Liver (tissue), 9 donors: Measurements from ENCODE around the gene ABHD8. TPM values are rescaled to one million over a fixed set of nuclear protein-coding genes. Genes with fewer than 3 reads are reported as not detected.
A peak's percentile ranks its signal among the peaks of the same experiment; 100 is the strongest.

Source experiments
- DNase-seq: peaks from one replicate; pipeline ENCODE4 v3.0.0-alpha.2; 2017; ENCODE audit warnings: low spot score
- H3K27ac ChIP-seq, 2 donors: one replicate each; pipeline ENCODE4 v1.7.0; 2013; ENCODE audit warnings: inconsistent platforms in 2 of 2, low read length in 2 of 2, control low read depth in 1 of 2, low read depth in 1 of 2, mild to moderate bottlenecking in 1 of 2
- H3K27me3 ChIP-seq, 4 donors: one replicate each; pipeline versions ENCODE4 v1.6.1 to v1.7.0; 2013; ENCODE audit warnings: low read length in 3 of 4, inconsistent platforms in 1 of 4, mild to moderate bottlenecking in 1 of 4, moderate library complexity in 1 of 4; ENCODE audit not compliant: control insufficient read depth in 4 of 4, insufficient read depth in 4 of 4
- H3K36me3 ChIP-seq, 4 donors: one replicate each; pipeline versions ENCODE4 v1.6.1 to v1.7.0; 2013; ENCODE audit warnings: low read length in 3 of 4, mild to moderate bottlenecking in 3 of 4, low read depth in 1 of 4, moderate library complexity in 1 of 4; ENCODE audit not compliant: control insufficient read depth in 4 of 4, insufficient read depth in 3 of 4
- H3K4me1 ChIP-seq, 4 donors: one replicate each; pipeline versions ENCODE4 v1.6.1 to v1.7.0; 2013; ENCODE audit warnings: low read length in 3 of 4, mild to moderate bottlenecking in 3 of 4, moderate library complexity in 1 of 4; ENCODE audit not compliant: control insufficient read depth in 4 of 4, insufficient read depth in 4 of 4
- H3K4me3 ChIP-seq, 3 donors: one replicate each; pipeline versions ENCODE4 v1.6.1 to v1.7.0; 2013; ENCODE audit warnings: low read length in 3 of 3, control low read depth in 1 of 3, low read depth in 1 of 3, mild to moderate bottlenecking in 1 of 3
- H3K9ac ChIP-seq, 2 donors: one replicate each; pipeline ENCODE4 v1.7.0; 2013; ENCODE audit warnings: low read length in 2 of 2, mild to moderate bottlenecking in 2 of 2, moderate library complexity in 2 of 2, control low read depth in 1 of 2, low read depth in 1 of 2
- H3K9me3 ChIP-seq, 4 donors: one replicate each; pipeline versions ENCODE4 v1.6.1 to v1.7.0; 2013; ENCODE audit warnings: low read length in 3 of 4; ENCODE audit not compliant: control insufficient read depth in 4 of 4
- EGR1 ChIP-seq, 2 donors: IDR thresholded peaks; 2 replicates each; pipeline ENCODE4 v1.6.1; 2016 to 2018; ENCODE audit warnings: antibody characterized with exemption in 2 of 2, low read depth in 2 of 2
- GABPA ChIP-seq, 2 donors: IDR thresholded peaks in 1 of 2; conservative IDR thresholded peaks in 1 of 2; 2 replicates each; pipeline ENCODE4 v1.6.1; 2016; ENCODE audit warnings: antibody characterized with exemption in 2 of 2, mild to moderate bottlenecking in 1 of 2, moderate library complexity in 1 of 2
- HNF4A ChIP-seq, 2 donors: conservative IDR thresholded peaks; 2 replicates each; pipeline ENCODE4 v1.6.1; 2016; ENCODE audit warnings: antibody characterized with exemption in 2 of 2, mild to moderate bottlenecking in 2 of 2
- HNF4G ChIP-seq: IDR thresholded peaks from 2 replicates; pipeline ENCODE4 v1.6.1; 2016; ENCODE audit warnings: antibody characterized with exemption
- JUND ChIP-seq, 2 donors: IDR thresholded peaks; 2 replicates each; pipeline ENCODE4 v1.6.1; 2016; ENCODE audit warnings: antibody characterized with exemption in 2 of 2
- RAD21 ChIP-seq, 2 donors: IDR thresholded peaks; 2 replicates each; pipeline ENCODE4 v1.6.1; 2016; ENCODE audit warnings: antibody characterized with exemption in 2 of 2, mild to moderate bottlenecking in 2 of 2
- RXRA ChIP-seq, 2 donors: IDR thresholded peaks; 2 replicates each; pipeline ENCODE4 v1.6.1; 2017 to 2018; ENCODE audit warnings: antibody characterized with exemption in 2 of 2, mild to moderate bottlenecking in 1 of 2
- SP1 ChIP-seq: IDR thresholded peaks from 2 replicates; pipeline ENCODE4 v1.6.1; 2018; ENCODE audit warnings: antibody characterized with exemption, mild to moderate bottlenecking
- TAF1 ChIP-seq: conservative IDR thresholded peaks from 2 replicates; pipeline ENCODE4 v1.6.1; 2016; ENCODE audit warnings: antibody characterized with exemption, mild to moderate bottlenecking
- YY1 ChIP-seq: IDR thresholded peaks from 2 replicates; pipeline ENCODE4 v1.6.1; 2016; ENCODE audit warnings: antibody characterized with exemption, mild to moderate bottlenecking
- WGBS: extraction: QIAGEN DNeasy Blood & Tissue Kit; methylation state at CpG from one replicate; pipeline ENCODE4 v1.1.7; 2013; 5-methylcytosine and 5-hydroxymethylcytosine counted together
- polyA plus RNA-seq, 2 donors: library from polyadenylated mRNA; stranded (reverse) in 1 of 2; unstranded in 1 of 2; fragments of 200-250 nt in 1 of 2; fragments of >200 nt in 1 of 2; fragmentation: Nextera tagmentation in 1 of 2; extraction: Ambion mirVana in 1 of 2; gene quantifications; one replicate each; pipeline versions ENCODE4 v1.2.1 to v1.2.3, GENCODE V29; 2013 to 2015
- total RNA-seq, 2 donors: library from RNA; depleted of rRNA; stranded (reverse); fragments of >200 nt; gene quantifications; one replicate each; pipeline ENCODE4 v1.2.3, GENCODE V29; 2014
- TF ChIP-seq, protein P1 (sequence below): IDR thresholded peaks from 2 replicates; pipeline ENCODE4 v1.6.1; 2016; ENCODE audit warnings: antibody characterized with exemption
- TF ChIP-seq, protein P2 (sequence below): IDR thresholded peaks from 2 replicates; pipeline ENCODE4 v1.6.1; 2016; ENCODE audit warnings: antibody characterized with exemption, mild to moderate bottlenecking
- TF ChIP-seq, protein P3 (sequence below): IDR thresholded peaks from 2 replicates; pipeline ENCODE4 v1.6.1; 2016; ENCODE audit warnings: antibody characterized with exemption
- TF ChIP-seq, protein P4 (sequence below): fragments of 150-350 bp; IDR thresholded peaks from 2 replicates; pipeline ENCODE4 v1.5.1; 2017; ENCODE audit warnings: improper control_type of control experiment, low read depth, low read length; ENCODE audit not compliant: missing input control
- donor health status: healthy.
- donor health status: healthy.
- donor health status: healthy.
- donor health status: healthy.
- donor health status: healthy.

ABHD8 gene
- total and polyA plus RNA-seq, 4 donors = 6.3 to 26.9 (median 14.4) TPM

DNA sequence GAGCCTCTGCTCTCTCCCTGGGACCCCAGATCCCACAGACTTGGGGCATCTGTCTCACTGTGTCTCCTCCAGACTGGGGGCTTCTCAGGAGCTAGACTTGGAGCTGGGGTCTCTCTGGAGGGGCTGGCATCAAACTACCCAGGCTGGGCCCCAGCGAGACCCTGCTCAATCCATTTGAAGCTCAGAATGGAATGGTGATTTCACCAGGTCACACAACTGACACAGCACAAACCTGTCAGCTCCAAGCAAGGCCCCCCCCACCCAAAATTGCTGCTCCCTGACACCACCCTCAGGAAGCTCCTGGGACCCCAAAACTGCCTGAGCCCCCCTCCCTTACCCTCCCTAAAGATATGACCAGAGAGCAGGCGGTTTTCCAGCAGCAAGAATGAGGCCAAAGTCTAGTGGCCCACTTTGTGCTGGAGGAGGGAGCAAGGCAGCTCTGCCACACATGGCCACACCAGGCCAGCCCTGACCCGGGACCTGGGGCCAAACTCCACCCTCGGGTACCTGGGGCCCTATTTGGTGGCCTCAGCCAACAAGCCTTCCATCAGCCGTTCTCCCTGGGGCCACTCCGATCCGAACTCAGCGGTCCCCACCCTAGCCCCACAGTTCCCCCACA lies 59.9 kb downstream of the ABHD8 start:
- Histone ChIP-seq H3K9me3 (no peaks in the 10 kb centered on the region), H3K4me3 (peak overlapping the region; percentile 75 to 89 (median 88)), H3K36me3 (peaks cover under 1 to 2% (median under 1%) of the 10 kb centered on the region in 4 donors), H3K4me1 (peaks cover 19 to 70% (median 65%) of the 10 kb centered on the region in 4 donors), H3K9ac (peak overlapping the region; percentile 64 to 69), H3K27ac (peak overlapping the region; percentile 81), H3K27me3 (no peaks in the 10 kb centered on the region)
- TF ChIP-seq HNF4G (peak; percentile 94), RAD21 (IDR thresholded peaks at IDR 0.05) (peak in 1 of 2 donors; percentile 26), YY1 (peak; percentile 58), TAF1 (peak; percentile 24), HNF4A (conservative IDR thresholded peaks at IDR 0.05) (peak; percentile 96 to 97), GABPA (IDR thresholded peaks at IDR 0.05 in 1 of 2, conservative IDR thresholded peaks at IDR 0.05 in 1 of 2) (no peak), EGR1 (IDR thresholded peaks at IDR 0.05; ENCODE audit: low read depth in 2 of 2) (no peak), RXRA (IDR thresholded peaks at IDR 0.05) (peak; percentile 86 to 87), JUND (IDR thresholded peaks at IDR 0.05) (peak in 1 of 2 donors; percentile 32), SP1 (peak; percentile 88)
- TF ChIP-seq, protein P1, sequence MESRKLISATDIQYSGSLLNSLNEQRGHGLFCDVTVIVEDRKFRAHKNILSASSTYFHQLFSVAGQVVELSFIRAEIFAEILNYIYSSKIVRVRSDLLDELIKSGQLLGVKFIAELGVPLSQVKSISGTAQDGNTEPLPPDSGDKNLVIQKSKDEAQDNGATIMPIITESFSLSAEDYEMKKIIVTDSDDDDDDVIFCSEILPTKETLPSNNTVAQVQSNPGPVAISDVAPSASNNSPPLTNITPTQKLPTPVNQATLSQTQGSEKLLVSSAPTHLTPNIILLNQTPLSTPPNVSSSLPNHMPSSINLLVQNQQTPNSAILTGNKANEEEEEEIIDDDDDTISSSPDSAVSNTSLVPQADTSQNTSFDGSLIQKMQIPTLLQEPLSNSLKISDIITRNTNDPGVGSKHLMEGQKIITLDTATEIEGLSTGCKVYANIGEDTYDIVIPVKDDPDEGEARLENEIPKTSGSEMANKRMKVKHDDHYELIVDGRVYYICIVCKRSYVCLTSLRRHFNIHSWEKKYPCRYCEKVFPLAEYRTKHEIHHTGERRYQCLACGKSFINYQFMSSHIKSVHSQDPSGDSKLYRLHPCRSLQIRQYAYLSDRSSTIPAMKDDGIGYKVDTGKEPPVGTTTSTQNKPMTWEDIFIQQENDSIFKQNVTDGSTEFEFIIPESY = peak; percentile 23
- TF ChIP-seq, protein P2, sequence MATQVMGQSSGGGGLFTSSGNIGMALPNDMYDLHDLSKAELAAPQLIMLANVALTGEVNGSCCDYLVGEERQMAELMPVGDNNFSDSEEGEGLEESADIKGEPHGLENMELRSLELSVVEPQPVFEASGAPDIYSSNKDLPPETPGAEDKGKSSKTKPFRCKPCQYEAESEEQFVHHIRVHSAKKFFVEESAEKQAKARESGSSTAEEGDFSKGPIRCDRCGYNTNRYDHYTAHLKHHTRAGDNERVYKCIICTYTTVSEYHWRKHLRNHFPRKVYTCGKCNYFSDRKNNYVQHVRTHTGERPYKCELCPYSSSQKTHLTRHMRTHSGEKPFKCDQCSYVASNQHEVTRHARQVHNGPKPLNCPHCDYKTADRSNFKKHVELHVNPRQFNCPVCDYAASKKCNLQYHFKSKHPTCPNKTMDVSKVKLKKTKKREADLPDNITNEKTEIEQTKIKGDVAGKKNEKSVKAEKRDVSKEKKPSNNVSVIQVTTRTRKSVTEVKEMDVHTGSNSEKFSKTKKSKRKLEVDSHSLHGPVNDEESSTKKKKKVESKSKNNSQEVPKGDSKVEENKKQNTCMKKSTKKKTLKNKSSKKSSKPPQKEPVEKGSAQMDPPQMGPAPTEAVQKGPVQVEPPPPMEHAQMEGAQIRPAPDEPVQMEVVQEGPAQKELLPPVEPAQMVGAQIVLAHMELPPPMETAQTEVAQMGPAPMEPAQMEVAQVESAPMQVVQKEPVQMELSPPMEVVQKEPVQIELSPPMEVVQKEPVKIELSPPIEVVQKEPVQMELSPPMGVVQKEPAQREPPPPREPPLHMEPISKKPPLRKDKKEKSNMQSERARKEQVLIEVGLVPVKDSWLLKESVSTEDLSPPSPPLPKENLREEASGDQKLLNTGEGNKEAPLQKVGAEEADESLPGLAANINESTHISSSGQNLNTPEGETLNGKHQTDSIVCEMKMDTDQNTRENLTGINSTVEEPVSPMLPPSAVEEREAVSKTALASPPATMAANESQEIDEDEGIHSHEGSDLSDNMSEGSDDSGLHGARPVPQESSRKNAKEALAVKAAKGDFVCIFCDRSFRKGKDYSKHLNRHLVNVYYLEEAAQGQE = peak; percentile 23
- TF ChIP-seq, protein P3, sequence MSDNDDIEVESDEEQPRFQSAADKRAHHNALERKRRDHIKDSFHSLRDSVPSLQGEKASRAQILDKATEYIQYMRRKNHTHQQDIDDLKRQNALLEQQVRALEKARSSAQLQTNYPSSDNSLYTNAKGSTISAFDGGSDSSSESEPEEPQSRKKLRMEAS = peak; percentile 43
- TF ChIP-seq, protein P4, sequence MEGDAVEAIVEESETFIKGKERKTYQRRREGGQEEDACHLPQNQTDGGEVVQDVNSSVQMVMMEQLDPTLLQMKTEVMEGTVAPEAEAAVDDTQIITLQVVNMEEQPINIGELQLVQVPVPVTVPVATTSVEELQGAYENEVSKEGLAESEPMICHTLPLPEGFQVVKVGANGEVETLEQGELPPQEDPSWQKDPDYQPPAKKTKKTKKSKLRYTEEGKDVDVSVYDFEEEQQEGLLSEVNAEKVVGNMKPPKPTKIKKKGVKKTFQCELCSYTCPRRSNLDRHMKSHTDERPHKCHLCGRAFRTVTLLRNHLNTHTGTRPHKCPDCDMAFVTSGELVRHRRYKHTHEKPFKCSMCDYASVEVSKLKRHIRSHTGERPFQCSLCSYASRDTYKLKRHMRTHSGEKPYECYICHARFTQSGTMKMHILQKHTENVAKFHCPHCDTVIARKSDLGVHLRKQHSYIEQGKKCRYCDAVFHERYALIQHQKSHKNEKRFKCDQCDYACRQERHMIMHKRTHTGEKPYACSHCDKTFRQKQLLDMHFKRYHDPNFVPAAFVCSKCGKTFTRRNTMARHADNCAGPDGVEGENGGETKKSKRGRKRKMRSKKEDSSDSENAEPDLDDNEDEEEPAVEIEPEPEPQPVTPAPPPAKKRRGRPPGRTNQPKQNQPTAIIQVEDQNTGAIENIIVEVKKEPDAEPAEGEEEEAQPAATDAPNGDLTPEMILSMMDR = no peak
- DNase-seq = no peak
- 21% methylated on average over 8 of the region's 8 CpGs for WGBS
